GM23248 (cell line): ENCODE results near the gene TBC1D22A.

Experiments
- EZH2 ChIP-seq: fragments of 200-600 bp; sonication (generic); IDR thresholded peaks from 2 replicates; pipeline ENCODE4 v1.6.1; 2018; ENCODE audit warnings: antibody characterized with exemption, mild to moderate bottlenecking; ENCODE audit not compliant: insufficient read depth, poor library complexity, severe bottlenecking
- EZH2phosphoT487 ChIP-seq: fragments of 200-600 bp; sonication (generic); IDR thresholded peaks from 2 replicates; pipeline ENCODE4 v1.6.1; 2018; ENCODE audit warnings: antibody characterized with exemption, moderate library complexity, mild to moderate bottlenecking, low read depth; ENCODE audit not compliant: insufficient read depth

DNA sequence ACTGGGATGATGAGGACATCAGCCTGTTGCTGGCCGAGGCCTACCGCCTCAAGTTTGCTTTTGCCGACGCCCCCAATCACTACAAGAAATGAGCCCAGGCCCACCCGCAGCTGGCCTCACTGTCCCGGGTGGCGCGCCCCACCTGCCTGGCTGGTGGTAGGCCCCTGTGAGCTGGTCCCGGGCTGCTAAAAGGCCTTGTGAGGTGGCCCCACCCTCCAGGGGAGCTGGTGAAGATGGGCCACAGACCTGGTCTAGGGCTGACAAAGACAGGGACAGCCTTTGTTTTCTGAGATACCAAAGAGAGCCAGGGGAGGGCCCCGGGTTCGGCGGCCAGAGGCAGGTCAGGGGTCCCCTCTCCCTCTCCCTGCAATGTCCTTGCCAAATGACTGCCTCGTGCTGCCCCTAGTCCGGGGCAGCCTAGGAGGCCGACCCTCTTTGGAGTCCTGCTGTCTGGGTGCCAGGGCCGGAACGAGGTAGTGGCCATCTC is 411.1 kb downstream of the TBC1D22A start:
- TF ChIP-seq EZH2 (no peak), EZH2phosphoT487 (no peak)
